HCT116 (cell line): ENCODE data around the gene LAMB4. TPM values are rescaled to one million over a fixed set of nuclear protein-coding genes. Genes with fewer than 3 reads are reported as not detected.

ENCODE experiments used
- ATAC-seq: fragments of 200-7000 bp; cut with Tn5 transposase; 2 replicates; pipeline ENCODE4 v1.9.1; 2020; ENCODE audit warnings: mild to moderate bottlenecking, moderate library complexity
- BruUV-seq: library from RNA; stranded (reverse); fragments of 400-500 nt; replicated peaks from 2 replicates; lab custom pipeline; 2021; lab: Mats Ljungman, UMichigan
- CTCF ChIA-PET: fragments of 300-600 bp; sonication (Branson Sonifier 250); formaldehyde crosslinking; loops from one replicate; lab custom pipeline; 2021; ENCODE audit warnings: antibody characterized with exemption; lab: Charles Lee
- POLR2A ChIA-PET: fragments of 300-600, 350-600 bp; sonication (Branson Sonifier 250); formaldehyde crosslinking; loops from one replicate; lab custom pipeline; 2021; ENCODE audit warnings: antibody characterized with exemption; lab: Charles Lee
- RAD21 ChIA-PET, 2 experiments: fragments of 300-600 bp; sonication (Branson Sonifier 250); formaldehyde crosslinking; loops; one replicate each; lab custom pipeline; 2023; ENCODE audit warnings: low total read pairs in 2 of 2; ENCODE audit not compliant: uncharacterized antibody in 2 of 2, unreplicated experiment in 2 of 2, low non-redundant PET in 1 of 2; lab: Charles Lee
- DNase-seq: peaks from one replicate; pipeline ENCODE4 v3.0.0-alpha.2; 2010; ENCODE audit warnings: low read depth, low spot score
- H2AFZ ChIP-seq: fragments of 200-600 bp; shearing (Covaris generic), sonication (generic); 2 replicates; pipeline ENCODE4 v1.6.1; 2017; ENCODE audit warnings: low read depth, mixed run types, mixed read lengths, antibody characterized with exemption, low read length; ENCODE audit not compliant: poor library complexity, severe bottlenecking
- H3K27ac ChIP-seq: 2 replicates; pipeline ENCODE4 v1.5.1; 2012; ENCODE audit warnings: low read depth, low read length
- H3K27me3 ChIP-seq: fragments of 200-600 bp; sonication (generic); 2 replicates; pipeline ENCODE4 v1.6.1; 2016; ENCODE audit warnings: mixed run types, low read length, mixed read lengths; ENCODE audit not compliant: insufficient read depth
- H3K36me3 ChIP-seq, 2 experiments: fragments of 200-500 bp in 1 of 2; fragments of 200-600 bp in 1 of 2; sonication (Bioruptor generic) in 1 of 2; sonication (generic) in 1 of 2; 2 replicates each; pipeline versions ENCODE4 v1.5.1 to v1.6.1; 2014 to 2016; ENCODE audit warnings: low read length in 2 of 2, inconsistent platforms in 1 of 2, mixed read lengths in 1 of 2, mixed run types in 1 of 2; ENCODE audit not compliant: insufficient read depth in 2 of 2, control insufficient read depth in 1 of 2
- H3K4me1 ChIP-seq, 2 experiments: fragments of 200-600 bp in 1 of 2; sonication (generic) in 1 of 2; 2 replicates each; pipeline versions ENCODE4 v1.5.1 to v1.6.1; 2012 to 2017; ENCODE audit warnings: low read length in 2 of 2, inconsistent platforms in 1 of 2, mild to moderate bottlenecking in 1 of 2, mixed read lengths in 1 of 2, mixed run types in 1 of 2, moderate library complexity in 1 of 2; ENCODE audit not compliant: insufficient read depth in 2 of 2, control insufficient read depth in 1 of 2
- H3K4me2 ChIP-seq: fragments of 200-600 bp; sonication (generic); 2 replicates; pipeline ENCODE4 v1.6.1; 2017; ENCODE audit warnings: mixed run types, low read length, mixed read lengths
- H3K4me3 ChIP-seq, 2 experiments: fragments of 200-600 bp in 1 of 2; sonication (generic) in 1 of 2; replicated peaks in 1 of 2; 2 replicates each; pipeline ENCODE4 v1.5.1; 2011 to 2016; ENCODE audit warnings: low read length in 2 of 2, control low read depth in 1 of 2, low read depth in 1 of 2, mild to moderate bottlenecking in 1 of 2, mixed read lengths in 1 of 2, mixed run types in 1 of 2
- H3K79me2 ChIP-seq: fragments of 200-600 bp; sonication (generic); 2 replicates; pipeline ENCODE4 v1.6.1; 2017; ENCODE audit warnings: mild to moderate bottlenecking, mixed run types, low read length, moderate library complexity, mixed read lengths; ENCODE audit not compliant: insufficient read depth
- H3K9ac ChIP-seq: fragments of 200-600 bp; sonication (generic); 2 replicates; pipeline ENCODE4 v1.6.1; 2016; ENCODE audit warnings: low read length, mixed read lengths
- H3K9me2 ChIP-seq: fragments of 200-600 bp; sonication (generic), shearing (Covaris generic); 2 replicates; pipeline ENCODE4 v1.6.1; 2017; ENCODE audit warnings: mixed run types, mild to moderate bottlenecking, moderate library complexity; ENCODE audit not compliant: insufficient read depth
- H3K9me3 ChIP-seq, 2 experiments: fragments of 200-500 bp in 1 of 2; fragments of 200-600 bp in 1 of 2; sonication (Bioruptor generic) in 1 of 2; sonication (generic) in 1 of 2; 2 replicates each; pipeline ENCODE4 v1.6.1; 2014 to 2017; ENCODE audit warnings: low read length in 2 of 2, mixed read lengths in 2 of 2, inconsistent platforms in 1 of 2, low read depth in 1 of 2, mild to moderate bottlenecking in 1 of 2, mixed run types in 1 of 2, moderate library complexity in 1 of 2; ENCODE audit not compliant: control insufficient read depth in 1 of 2, insufficient read depth in 1 of 2
- H4K20me1 ChIP-seq: fragments of 200-600 bp; sonication (generic), shearing (Covaris generic); 2 replicates; pipeline ENCODE4 v1.6.1; 2017; ENCODE audit warnings: mixed run types, mild to moderate bottlenecking, moderate library complexity; ENCODE audit not compliant: insufficient read depth
- RAD21 ChIP-seq: IDR thresholded peaks from 2 replicates; pipeline ENCODE4 v1.6.1; 2012; ENCODE audit warnings: low read depth, mild to moderate bottlenecking
- TCF7L2 ChIP-seq: IDR thresholded peaks from 2 replicates; pipeline ENCODE4 v1.7.0; 2011; ENCODE audit warnings: borderline replicate concordance, inconsistent platforms; ENCODE audit not compliant: insufficient read depth, insufficient read length; ENCODE audit errors: extremely low read depth
- ZNF274 ChIP-seq: fragments of 200-500 bp; sonication (Bioruptor generic); IDR thresholded peaks from 2 replicates; pipeline ENCODE4 v1.6.1; 2014; ENCODE audit warnings: mild to moderate bottlenecking, low read depth, low read length, inconsistent platforms
- intact Hi-C: fragments of 100-400 bp; cut with micrococcal nuclease; formaldehyde crosslinking; loops from 2 replicates; pipeline ENCODE4 v1.10.0; 2022
- total RNA-seq: library from RNA; stranded (reverse); gene quantifications from one replicate; pipeline ENCODE4 v1.2.1, GENCODE V29; 2021; ENCODE audit not compliant: unreplicated experiment

The LAMB4 gene
- total RNA-seq, 1 experiment from 2014 or later = not detected

DNA sequence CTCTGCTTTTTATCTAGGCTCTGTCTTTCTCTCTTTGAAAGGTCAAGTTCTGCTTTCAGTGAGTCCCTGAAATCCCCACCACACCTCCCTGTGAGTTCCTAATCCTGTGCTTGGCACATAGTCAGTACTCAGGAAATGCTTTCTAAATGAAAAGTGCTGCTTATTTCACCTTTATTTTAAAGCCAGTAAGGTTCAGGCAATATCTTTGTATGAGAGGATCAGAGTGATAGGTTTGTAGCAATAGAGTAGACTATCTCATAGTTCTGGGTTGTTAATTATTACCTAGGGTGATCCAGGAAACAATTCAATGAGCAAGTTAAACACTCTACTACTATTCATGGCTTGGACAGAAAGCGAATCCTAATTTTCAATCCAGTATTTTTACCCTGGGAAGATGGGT, 119.8 kb downstream of the LAMB4 start:
- Histone ChIP-seq H3K4me3 (no peak overlapping the region), H3K9ac (no peak overlapping the region), H3K9me3 (no peaks in the 10 kb centered on the region), H3K79me2 (no peaks in the 10 kb centered on the region), H2AFZ (no peak overlapping the region), H3K36me3 (no peaks in the 10 kb centered on the region), H3K4me2 (no peak overlapping the region), H3K27ac (no peak overlapping the region), H3K9me2 (no peaks in the 10 kb centered on the region), H3K4me1 (peaks cover 14 to 20% of the 10 kb centered on the region in 2 experiments), H4K20me1 (no peaks in the 10 kb centered on the region), H3K27me3 (no peaks in the 10 kb centered on the region; the same call in 1 of the 2 replicates)
- intact Hi-C loops = no loop called here
- ChIA-PET POLR2A (no interaction called here), RAD21 (no interaction called here), CTCF (no interaction called here)
- no peak for TF ChIP-seq ZNF274
- ATAC-seq (no peak), DNase-seq (no peak)
- BruUV-seq = no TSS peak

DNA sequence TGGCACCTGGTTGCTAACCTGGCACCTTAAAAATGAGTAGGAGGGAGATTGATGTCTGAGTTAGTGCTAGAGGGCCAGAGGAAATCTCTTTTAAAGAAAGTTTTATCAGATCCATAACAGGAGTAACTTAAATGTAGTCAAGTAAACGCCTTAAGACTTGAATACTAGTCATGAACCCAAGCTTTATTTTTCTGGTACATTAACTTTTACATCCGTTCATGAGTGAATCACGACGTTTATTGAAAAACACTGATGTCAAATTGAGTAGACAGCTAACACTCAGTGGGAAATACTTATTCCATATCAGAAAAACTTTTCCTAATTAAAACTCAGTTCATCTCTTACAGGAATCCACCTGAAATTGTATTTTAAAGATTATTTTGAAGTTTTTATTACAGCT, 120.3 kb downstream of the LAMB4 start:
- no peaks in the 10 kb centered on the region for H3K36me3 ChIP-seq
- TF ChIP-seq RAD21 (no peak), TCF7L2 (no peak)
- TF ChIP-seq, all 23 proteins: peak for 0
- RAD21 ChIA-PET = no interaction called here
- Histone ChIP-seq H3K9me2 (no peaks in the 10 kb centered on the region), H3K4me3 (no peak overlapping the region), H3K9ac (no peak overlapping the region), H3K79me2 (no peaks in the 10 kb centered on the region), H3K9me3 (no peaks in the 10 kb centered on the region), H3K4me2 (no peak overlapping the region), H2AFZ (no peak overlapping the region), H3K27ac (no peak overlapping the region), H4K20me1 (no peaks in the 10 kb centered on the region), H3K4me1 (peaks cover 10 to 15% of the 10 kb centered on the region in 2 experiments), H3K27me3 (no peaks in the 10 kb centered on the region; the same call in 1 of the 2 replicates)
- ATAC-seq (no peak), DNase-seq (no peak)
- BruUV-seq = no TSS peak
- CTCF ChIA-PET = no interaction called here
- POLR2A ChIA-PET = no interaction called here
- intact Hi-C loops = no loop called here
